Cortex of kidney (tissue), 1 donor: ENCODE measurements around the gene SHFL.

Experiments used
- DNase-seq: peaks from one replicate; lab custom pipeline; 2025; lab: John Stamatoyannopoulos, UW

Gene SHFL

GRCh38 chr19:10109528-10109927 lies 23.4 kb downstream of the SHFL start:
- no peak for DNase-seq

GRCh38 chr19:10110076-10110971 lies 24.2 kb downstream of the SHFL start:
- no peak for DNase-seq

GRCh38 chr19:10110972-10111317 lies 24.8 kb downstream of the SHFL start:
- DNase-seq, result no peak

- DNase-seq, result no peak
Observed at GRCh38 chr19:10111405-10111811, 25.3 kb downstream of the SHFL start, which contains the start of gene P2RY11. Gene P2RY11, plus strand, starts transcription at chr19:10111693. Its CDS starts 29 bp downstream, at chr19:10111722.

- no peak for DNase-seq
Observed at GRCh38 chr19:10112037-10112761, 26.1 kb downstream of the SHFL start.

- no peak for DNase-seq
Observed at GRCh38 chr19:10112895-10113591, 26.9 kb downstream of the SHFL start.

GRCh38 chr19:10113592-10113963 lies 27.5 kb downstream of the SHFL start:
- DNase-seq, result no peak

GRCh38 chr19:10113964-10114650 lies 28.0 kb downstream of the SHFL start:
- DNase-seq, result no peak

- no peak for DNase-seq
Observed at GRCh38 chr19:10114651-10115391, 28.7 kb downstream of the SHFL start.

GRCh38 chr19:10115392-10116084 lies 29.4 kb downstream of the SHFL start:
- no peak for DNase-seq

GRCh38 chr19:10116085-10116865 lies 30.2 kb downstream of the SHFL start:
- no peak for DNase-seq

GRCh38 chr19:10116866-10117616 lies 30.9 kb downstream of the SHFL start:
- DNase-seq, result no peak

GRCh38 chr19:10118960-10119359 lies 32.8 kb downstream of the SHFL start:
- DNase-seq, result no peak

- no peak for DNase-seq
Observed at GRCh38 chr19:10120538-10121189, 34.5 kb downstream of the SHFL start.

- no peak for DNase-seq
Observed at GRCh38 chr19:10122045-10122444, 35.9 kb downstream of the SHFL start.

- DNase-seq, result no peak
Observed at GRCh38 chr19:10124429-10124828, 38.3 kb downstream of the SHFL start.

GRCh38 chr19:10126213-10126639 lies 40.1 kb downstream of the SHFL start:
- DNase-seq, result no peak

GRCh38 chr19:10132905-10133304 lies 46.8 kb downstream of the SHFL start:
- no peak for DNase-seq

GRCh38 chr19:10133596-10133995 lies 47.5 kb downstream of the SHFL start:
- DNase-seq, result no peak
